Mucosa of rectum (tissue), 2 donors: ENCODE measurements around the gene LAIR2.
"Not testable (repeated sequence)": the region's sequence is repeated elsewhere in the genome, so short reads cannot be mapped to it uniquely, and the experiment has no call there.

Experiments used
- H3K27ac ChIP-seq, 2 donors: one replicate each; pipeline ENCODE4 v1.7.0; 2013; ENCODE audit warnings: inconsistent platforms in 2 of 2, low read depth in 2 of 2, low read length in 2 of 2
- H3K27me3 ChIP-seq, 2 donors: one replicate each; pipeline ENCODE4 v1.7.0; 2013; ENCODE audit warnings: low read length in 2 of 2; ENCODE audit not compliant: control insufficient read depth in 2 of 2, insufficient read depth in 2 of 2
- H3K36me3 ChIP-seq, 2 donors: one replicate each; pipeline ENCODE4 v1.7.0; 2013; ENCODE audit warnings: low read length in 2 of 2; ENCODE audit not compliant: control insufficient read depth in 2 of 2, insufficient read depth in 2 of 2
- H3K4me1 ChIP-seq, 2 donors: one replicate each; pipeline ENCODE4 v1.7.0; 2013; ENCODE audit warnings: low read length in 2 of 2, mild to moderate bottlenecking in 1 of 2; ENCODE audit not compliant: control insufficient read depth in 2 of 2, insufficient read depth in 2 of 2
- H3K4me3 ChIP-seq, 2 donors: one replicate each; pipeline ENCODE4 v1.7.0; 2013; ENCODE audit warnings: low read length in 2 of 2
- H3K9ac ChIP-seq, 2 donors: one replicate each; pipeline ENCODE4 v1.7.0; 2013; ENCODE audit warnings: low read length in 2 of 2, low read depth in 1 of 2, mild to moderate bottlenecking in 1 of 2
- H3K9me3 ChIP-seq, 2 donors: one replicate each; pipeline ENCODE4 v1.7.0; 2013; ENCODE audit warnings: low read length in 2 of 2; ENCODE audit not compliant: control insufficient read depth in 2 of 2
- donor health status: healthy.
- donor health status: Normal muscosa, but diverticular disease.

The LAIR2 gene

GRCh38 chr19:54464630-54465425 is 37.8 kb upstream of the LAIR2 start:
- Histone ChIP-seq H3K4me3 (peak overlapping the region; percentile 70 to 76), H3K27me3 (peaks cover 0 to 5% of the 10 kb centered on the region in 2 donors), H3K9ac (peak overlapping the region; percentile 56 to 69), H3K9me3 (no peaks in the 10 kb centered on the region), H3K36me3 (peaks cover 12 to 14% of the 10 kb centered on the region in 2 donors), H3K4me1 (peaks cover 37 to 63% of the 10 kb centered on the region in 2 donors), H3K27ac (peak overlapping the region; percentile 99)

- Histone ChIP-seq H3K9ac (peak overlapping the region in 1 of 2 donors; percentile 26), H3K27me3 (peaks cover 0 to 5% of the 10 kb centered on the region in 2 donors), H3K36me3 (peaks cover 8 to 9% of the 10 kb centered on the region in 2 donors), H3K4me3 (no peak overlapping the region), H3K27ac (peak overlapping the region; percentile 99), H3K9me3 (no peaks in the 10 kb centered on the region), H3K4me1 (peaks cover 39 to 70% of the 10 kb centered on the region in 2 donors)
Measured at GRCh38 chr19:54465426-54466109, 37.1 kb upstream of the LAIR2 start.

DNA sequence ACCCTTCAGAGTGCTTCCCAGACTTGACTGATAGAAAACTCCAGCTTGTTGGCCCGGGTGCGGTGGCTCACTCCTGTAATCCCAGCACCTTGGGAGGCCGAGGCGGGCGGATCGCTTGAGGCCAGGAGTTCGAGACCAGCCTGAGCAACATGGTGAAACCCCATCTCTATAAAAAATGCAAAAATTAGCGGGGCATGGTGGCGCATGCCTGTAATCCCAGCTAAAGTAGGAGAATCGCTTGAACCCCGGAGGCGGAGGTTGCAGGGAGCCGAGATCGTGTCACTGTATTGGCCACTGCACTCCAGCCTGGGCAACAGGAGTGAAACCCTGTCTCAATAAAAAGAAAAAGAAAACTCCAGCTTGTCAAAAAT is 36.5 kb upstream of the LAIR2 start:
- Histone ChIP-seq H3K9ac (peak overlapping the region in 1 of 2 donors; percentile 26), H3K27ac (peak overlapping the region; percentile 99), H3K4me1 (peaks cover 37 to 71% of the 10 kb centered on the region in 2 donors)
- H3K27me3 ChIP-seq, H3K9me3 ChIP-seq, H3K36me3 ChIP-seq, H3K4me3 ChIP-seq: not testable (repeated sequence)

- peak overlapping the region; percentile 95 to 99 for H3K27ac ChIP-seq
- peaks cover 22 to 57% of the 10 kb centered on the region in 2 donors for H3K4me1 ChIP-seq
Measured at GRCh38 chr19:54469496-54469934, 33.1 kb upstream of the LAIR2 start.

DNA sequence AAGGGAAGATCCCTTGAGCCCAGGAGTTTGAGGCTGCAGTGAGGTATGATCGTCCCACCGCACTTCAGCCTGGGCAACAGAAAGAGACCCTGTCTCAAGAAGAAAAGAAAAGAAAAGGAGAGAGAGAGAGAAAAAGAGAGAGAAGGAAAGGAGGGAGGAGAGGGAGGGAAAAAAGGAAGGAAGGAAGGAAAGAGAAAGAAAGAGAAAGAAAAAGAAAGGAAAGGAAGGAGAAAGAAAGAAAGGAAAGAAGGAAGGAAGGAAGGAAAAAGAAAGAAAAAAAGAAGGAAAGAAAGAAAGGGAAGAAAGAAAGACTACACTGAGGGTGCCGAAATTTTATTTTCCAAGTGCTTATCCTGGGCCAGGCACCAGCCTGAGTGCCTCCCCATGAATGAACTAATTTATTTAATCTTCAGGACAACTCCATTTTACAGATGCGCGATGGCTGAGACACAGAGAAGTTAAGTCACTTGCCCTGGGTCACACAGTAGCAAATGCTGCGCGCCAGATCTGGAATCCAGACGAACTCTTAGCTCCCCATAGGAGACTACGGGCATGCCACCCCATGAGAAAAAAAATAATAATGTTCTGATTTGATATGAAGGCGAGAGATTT is 32.2 kb upstream of the LAIR2 start:
- no peaks in the 10 kb centered on the region for H3K9me3 ChIP-seq
- H3K27ac ChIP-seq = peak overlapping the region; percentile 95 to 99
- H3K36me3 ChIP-seq = peaks cover 4% of the 10 kb centered on the region in 2 donors
- H3K4me1 ChIP-seq = peaks cover 18 to 54% of the 10 kb centered on the region in 2 donors
- H3K4me3 ChIP-seq = peak overlapping the region; percentile 77 to 79
- H3K27me3 ChIP-seq = peaks cover 0 to 5% of the 10 kb centered on the region in 2 donors
- peak overlapping the region; percentile 87 to 98 for H3K9ac ChIP-seq

More at GRCh38 chr19:54469496-54469934, 33.1 kb upstream of the LAIR2 start:
- H3K9me3 ChIP-seq = no peaks in the 10 kb centered on the region
- H3K27me3 ChIP-seq = peaks cover 0 to 5% of the 10 kb centered on the region in 2 donors
- peaks cover 4% of the 10 kb centered on the region in 2 donors for H3K36me3 ChIP-seq
- peak overlapping the region; percentile 87 to 98 for H3K9ac ChIP-seq
- H3K4me3 ChIP-seq = peak overlapping the region; percentile 77 to 79

DNA sequence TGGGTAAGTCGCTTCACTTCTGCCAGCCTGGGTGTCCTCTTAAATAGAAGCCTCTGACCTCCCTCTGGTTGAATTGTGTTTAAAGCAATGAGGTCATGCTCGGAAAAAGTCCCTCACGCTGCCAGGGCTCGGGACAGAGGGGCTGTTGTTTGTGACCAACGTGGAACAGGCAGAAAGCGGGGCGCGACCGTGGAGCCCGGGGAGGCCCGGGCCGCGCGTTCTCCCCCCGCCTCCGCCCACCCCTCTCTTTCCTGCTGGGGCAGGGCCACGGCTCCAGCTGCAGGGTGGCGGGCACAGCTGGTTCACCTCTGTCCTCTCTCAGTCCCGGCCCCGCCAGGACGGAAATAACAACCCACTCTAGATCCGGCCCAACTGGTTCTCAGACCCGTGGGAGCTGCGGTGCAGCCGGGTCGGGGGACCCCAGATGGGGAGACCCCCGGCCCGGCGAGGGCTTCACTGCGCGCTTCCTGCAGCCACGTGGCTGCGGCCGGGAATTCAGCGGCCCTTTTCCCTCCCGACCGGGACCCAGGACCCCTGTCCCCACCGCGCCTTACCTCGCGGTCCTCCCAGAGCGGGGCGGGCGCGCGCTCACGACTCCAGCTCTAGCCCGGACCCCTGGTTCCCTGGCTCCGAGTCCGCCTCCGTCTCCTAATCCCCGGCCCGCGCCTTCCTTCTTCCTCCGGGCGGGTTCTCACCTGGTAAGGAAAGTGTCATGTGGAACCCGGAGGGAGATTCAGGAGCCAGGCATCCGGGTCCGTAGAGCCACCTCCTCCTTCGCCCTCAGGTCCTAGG is 31.4 kb upstream of the LAIR2 start:
- no peaks in the 10 kb centered on the region for H3K9me3 ChIP-seq
- peak overlapping the region; percentile 87 to 98 for H3K9ac ChIP-seq
- H3K27me3 ChIP-seq = peaks cover 0 to 5% of the 10 kb centered on the region in 2 donors
- H3K4me3 ChIP-seq = peak overlapping the region; percentile 77 to 79
- H3K36me3 ChIP-seq = peaks cover 0 to 4% of the 10 kb centered on the region in 2 donors
- H3K27ac ChIP-seq = peak overlapping the region; percentile 95 to 99
- peaks cover 17 to 47% of the 10 kb centered on the region in 2 donors for H3K4me1 ChIP-seq

DNA sequence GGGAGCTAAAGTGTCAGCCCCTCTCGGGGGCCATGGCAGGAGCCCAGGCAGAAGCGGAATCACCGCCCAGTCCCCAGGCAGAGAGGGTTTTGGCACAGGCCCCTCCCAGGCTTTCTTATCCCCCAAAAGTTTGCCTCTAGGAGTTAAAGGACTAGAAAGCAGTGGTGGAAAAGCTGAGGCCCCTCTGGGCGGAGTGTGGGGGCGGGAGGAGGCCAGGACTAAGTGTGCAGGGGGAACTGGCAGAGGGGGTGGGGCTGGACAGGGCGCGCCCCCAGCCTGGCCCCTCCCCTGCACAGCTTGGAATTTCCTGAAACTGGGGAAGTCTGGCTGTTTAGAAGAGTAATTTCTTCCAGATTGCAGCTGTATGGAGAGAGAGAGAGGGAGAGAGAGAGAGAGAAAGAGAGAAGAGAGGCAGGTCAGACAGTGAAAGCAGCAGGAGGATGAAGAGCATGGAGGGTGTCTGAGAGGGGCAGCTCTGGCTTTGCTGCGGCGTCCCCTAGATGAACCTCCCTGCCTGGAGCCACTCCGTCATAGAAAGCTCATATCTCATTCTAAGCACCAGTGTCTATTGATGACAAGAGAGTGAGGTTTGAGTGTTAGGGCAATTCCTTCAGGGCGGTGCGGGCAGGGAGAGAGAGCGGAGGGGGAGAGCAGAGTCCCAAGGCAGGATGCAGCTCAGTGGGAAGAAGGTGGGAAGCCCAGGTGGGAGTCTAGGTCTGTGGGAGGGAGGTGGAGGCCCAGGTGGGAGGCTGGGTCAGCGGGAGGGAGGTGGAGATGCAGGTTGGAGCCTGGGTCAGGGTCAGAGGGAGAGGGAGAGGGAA is 29.4 kb upstream of the LAIR2 start, which contains the start of gene CDC42EP5:
TSS of gene CDC42EP5 (minus strand) at position 226 of the 821 bp plus-strand sequence. CDS start 7,749 bp downstream, outside the sequence.
- Histone ChIP-seq H3K4me1 (peaks cover 22 to 34% of the 10 kb centered on the region in 2 donors), H3K9ac (peak within 1 kb of the TSS; percentile 82 to 87)

GRCh38 chr19:54473892-54474372 is 28.7 kb upstream of the LAIR2 start:
- H3K4me3 ChIP-seq = peak overlapping the region; percentile 65 to 83

More for the DNA sequence above, 29.4 kb upstream of the LAIR2 start, which contains the start of gene CDC42EP5:
- Histone ChIP-seq H3K27me3 (peaks cover 0 to 5% of the 10 kb centered on the region in 2 donors), H3K27ac (peak within 1 kb of the TSS; percentile 89 to 96), H3K4me3 (peak within 1 kb of the TSS; percentile 72 to 83), H3K9me3 (no peaks in the 10 kb centered on the region), H3K36me3 (peaks cover 0 to 4% of the 10 kb centered on the region in 2 donors)

More at GRCh38 chr19:54473892-54474372, 28.7 kb upstream of the LAIR2 start:
- Histone ChIP-seq H3K4me1 (peaks cover 22 to 28% of the 10 kb centered on the region in 2 donors), H3K9me3 (no peaks in the 10 kb centered on the region), H3K36me3 (peaks cover 0 to 4% of the 10 kb centered on the region in 2 donors), H3K9ac (peak overlapping the region; percentile 76 to 87), H3K27me3 (peaks cover 0 to 5% of the 10 kb centered on the region in 2 donors), H3K27ac (peak overlapping the region; percentile 89 to 96)
